T-helper 1 cell treated with Interleukin-12 subunit alpha and Interleukin-12 subunit beta and Interleukin-4 antibody, amounts not matched to agents 30 ng/mL and 1 ng/mL, for 36 hours (primary cell): ENCODE results near the gene MROH8. TPM values are rescaled to one million over a fixed set of nuclear protein-coding genes. Genes with fewer than 3 reads are reported as not detected.

ENCODE experiments used
- intact Hi-C: fragments of 100-400 bp; cut with micrococcal nuclease; formaldehyde crosslinking; loops from one replicate; pipeline ENCODE4 v1.15.1; 2024
- total RNA-seq: library from RNA; stranded (reverse); gene quantifications from 2 replicates; pipeline ENCODE4 v1.2.3, GENCODE V29; 2022

The MROH8 gene
- total RNA-seq, 1 donor from 2014 or later, result 0.98 TPM

- intact Hi-C loops, result no loop called here
Measured at GRCh38 chr20:37200376-37200775, 21.0 kb upstream of the MROH8 start.

DNA sequence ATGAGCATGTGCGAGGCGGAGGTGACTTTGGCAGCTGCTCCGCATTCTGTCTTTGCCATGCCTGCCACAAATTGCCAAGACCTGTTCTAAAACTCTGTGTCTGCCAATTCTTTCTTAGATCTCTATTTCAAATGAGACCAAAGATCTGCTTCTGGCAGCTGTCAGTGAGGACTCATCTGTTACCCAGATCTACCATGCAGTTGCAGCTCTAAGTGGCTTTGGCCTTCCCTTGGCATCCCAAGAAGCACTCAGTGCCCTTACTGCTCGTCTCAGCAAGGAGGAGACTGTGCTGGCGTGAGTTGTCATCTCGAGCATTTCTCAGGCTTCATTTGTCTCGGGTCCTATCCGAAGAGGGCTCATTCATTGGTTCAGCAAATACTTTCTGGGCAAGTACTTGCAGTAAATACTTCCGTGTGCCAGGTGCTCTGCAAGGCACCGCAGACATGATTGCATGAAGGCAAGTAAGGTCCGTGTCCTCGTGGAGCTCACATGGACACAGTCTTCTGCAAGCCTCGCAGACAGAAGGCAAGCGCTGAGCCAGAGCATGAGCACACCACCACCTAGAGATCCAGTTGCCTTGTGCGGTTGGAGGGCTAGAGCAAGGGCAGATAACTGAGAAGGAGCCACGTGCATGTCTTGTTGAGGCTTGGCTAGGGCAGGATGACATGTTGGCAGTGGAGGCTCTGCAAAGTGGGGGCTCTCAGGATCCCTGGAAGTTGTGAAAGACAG is 19.7 kb upstream of the MROH8 start:
- intact Hi-C loops, result loop anchor here (10.0 kb wide), 1 partner anchor 836 kb away; the partner anchor contains the start of genes RPRD1B and TTI1

DNA sequence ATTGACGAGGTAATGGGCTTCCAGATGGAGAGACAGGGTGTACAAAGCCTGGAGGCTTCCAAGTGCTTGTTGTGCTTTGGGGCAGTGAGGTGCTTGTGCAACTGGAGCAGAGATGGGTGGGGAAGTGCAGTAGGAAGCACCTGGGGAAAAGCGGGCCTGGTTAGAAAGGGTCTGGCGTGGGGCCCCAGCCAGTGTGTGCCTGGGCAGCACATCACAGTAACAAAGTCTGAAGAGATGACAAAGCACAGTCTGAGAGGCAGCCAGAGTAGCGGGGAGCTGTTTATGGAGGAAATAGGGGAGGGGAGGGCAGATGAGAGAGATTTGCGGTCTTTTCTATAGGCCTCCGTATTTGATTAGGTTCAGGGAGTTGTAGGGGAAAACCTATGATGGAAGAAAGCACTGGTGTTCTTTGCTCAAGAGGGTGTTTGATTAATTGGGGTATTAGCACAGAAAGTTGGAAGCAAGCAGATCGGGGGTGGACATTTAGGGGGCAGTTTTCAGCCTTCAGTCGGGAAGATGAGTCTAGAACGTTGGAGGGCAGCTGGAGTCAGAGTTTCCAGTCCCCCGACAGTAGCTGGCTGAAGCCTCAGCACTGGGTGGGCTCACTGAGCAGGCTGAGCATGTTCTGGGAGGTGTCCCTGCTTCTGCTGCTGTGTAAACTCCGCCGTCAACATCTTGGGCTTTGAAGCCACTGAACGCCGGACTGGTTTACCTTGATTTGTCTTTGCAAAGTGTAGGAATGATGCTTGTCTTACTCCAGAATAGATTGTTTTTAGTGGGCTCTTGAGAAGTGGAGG is 15.5 kb upstream of the MROH8 start:
- intact Hi-C loops, result loop anchor here (1.0 to 10.0 kb wide), 2 partner anchors 189 to 840 kb away; partner anchors contain the start of genes RPRD1B and TTI1

GRCh38 chr20:37193821-37194220 is 14.5 kb upstream of the MROH8 start:
- intact Hi-C loops, result loop anchor here (10.0 kb wide), 1 partner anchor 841 kb away; the partner anchor contains the start of genes RPRD1B and TTI1

DNA sequence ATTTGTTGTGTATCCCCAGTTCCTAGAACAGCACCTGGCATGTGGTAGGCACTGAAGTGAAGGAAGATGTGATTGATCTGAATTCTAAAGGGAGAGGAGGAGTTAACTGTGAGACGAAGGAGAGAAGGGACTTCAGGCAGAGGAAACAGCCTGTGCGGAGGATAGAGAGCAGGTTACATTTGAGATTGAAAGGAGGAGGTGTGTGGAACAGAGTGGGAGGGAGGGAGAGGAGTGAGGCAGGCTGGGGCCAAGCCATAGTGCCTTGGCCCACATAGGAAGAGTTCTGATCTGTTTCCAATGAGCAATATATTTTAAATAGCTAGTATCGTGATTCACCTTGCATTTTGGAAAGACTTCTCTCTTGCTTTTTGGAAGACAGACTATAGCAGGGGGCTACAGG is 13.9 kb upstream of the MROH8 start:
- intact Hi-C loops, result loop anchor here (10.0 kb wide), 1 partner anchor 842 kb away; the partner anchor contains the start of genes RPRD1B and TTI1

- intact Hi-C loops, result loop anchor here (1.0 to 10.0 kb wide), 4 partner anchors 14 to 843 kb away; partner anchors contain the start of genes RPRD1B and TTI1
Measured at GRCh38 chr20:37192137-37192854, 12.9 kb upstream of the MROH8 start.

DNA sequence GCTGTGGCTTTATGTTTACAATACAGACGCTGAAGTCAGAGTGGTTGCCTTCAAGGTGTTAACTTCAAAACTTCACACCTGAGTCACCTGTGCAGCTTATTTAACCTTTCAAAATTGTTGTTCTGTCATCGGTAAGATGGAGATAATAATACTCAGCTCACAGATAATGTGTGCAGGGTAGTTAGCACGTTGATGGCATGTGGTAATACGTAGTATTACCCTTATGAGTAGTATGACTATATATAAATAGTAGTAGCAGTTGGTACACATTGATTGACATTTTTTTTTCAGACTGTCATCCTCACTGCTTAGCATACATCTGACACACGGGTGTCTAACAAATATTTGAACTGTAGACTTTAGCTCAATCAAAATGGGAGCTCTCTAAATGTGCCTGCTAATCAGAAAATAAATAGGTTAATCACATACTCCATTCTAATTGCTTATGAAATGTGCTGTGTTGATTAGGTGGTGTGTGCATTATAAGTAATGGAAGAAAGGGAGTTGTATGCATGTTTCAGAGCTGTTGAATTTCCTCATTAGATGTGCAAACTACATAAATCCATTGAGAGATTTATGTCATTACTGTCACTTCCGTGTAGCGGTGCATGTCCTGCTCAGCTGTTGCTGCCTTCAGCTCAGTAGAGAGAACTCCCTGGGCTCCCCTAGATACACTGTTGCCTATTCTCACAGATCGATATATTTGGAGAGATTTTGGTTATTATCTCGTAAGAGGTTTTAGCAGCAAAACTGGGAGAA is 11.2 kb upstream of the MROH8 start:
- intact Hi-C loops, result loop anchor here (10.0 kb wide), 1 partner anchor 844 kb away; the partner anchor contains the start of genes RPRD1B and TTI1

GRCh38 chr20:37189416-37190016 is 10.2 kb upstream of the MROH8 start:
- intact Hi-C loops, result loop anchor here (10.0 kb wide), 1 partner anchor 845 kb away; the partner anchor contains the start of genes RPRD1B and TTI1

- intact Hi-C loops, result no loop called here
Measured at GRCh38 chr20:37188787-37189186, 9.4 kb upstream of the MROH8 start.

DNA sequence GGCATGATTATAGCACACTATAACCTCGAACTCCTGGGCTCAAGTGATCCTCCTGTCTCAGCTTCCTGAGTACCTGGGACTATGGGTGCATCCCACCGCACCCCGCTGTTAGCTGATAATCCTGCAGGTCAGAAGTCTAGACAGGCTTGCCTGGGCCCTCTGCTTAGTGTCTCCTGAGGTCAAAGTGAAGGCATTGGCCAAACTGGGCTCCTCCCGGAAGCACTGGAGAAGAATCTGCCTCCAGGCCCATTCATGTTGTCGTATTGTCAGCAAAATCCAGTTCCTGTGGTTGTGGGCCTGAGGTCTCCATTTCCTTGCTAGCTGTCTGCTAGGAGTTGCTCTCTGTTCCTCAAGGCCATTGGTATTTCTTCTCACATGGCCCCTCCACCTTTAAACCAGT is 6.3 kb upstream of the MROH8 start:
- intact Hi-C loops, result no loop called here

GRCh38 chr20:37179683-37180524 is 556 bp upstream of the MROH8 start:
- intact Hi-C loops, result loop anchor here (2.0 to 5.0 kb wide), 6 partner anchors 165 to 1725 kb away; partner anchors contain the start of genes CEP250, RBM39, SAMHD1 and SLA2

DNA sequence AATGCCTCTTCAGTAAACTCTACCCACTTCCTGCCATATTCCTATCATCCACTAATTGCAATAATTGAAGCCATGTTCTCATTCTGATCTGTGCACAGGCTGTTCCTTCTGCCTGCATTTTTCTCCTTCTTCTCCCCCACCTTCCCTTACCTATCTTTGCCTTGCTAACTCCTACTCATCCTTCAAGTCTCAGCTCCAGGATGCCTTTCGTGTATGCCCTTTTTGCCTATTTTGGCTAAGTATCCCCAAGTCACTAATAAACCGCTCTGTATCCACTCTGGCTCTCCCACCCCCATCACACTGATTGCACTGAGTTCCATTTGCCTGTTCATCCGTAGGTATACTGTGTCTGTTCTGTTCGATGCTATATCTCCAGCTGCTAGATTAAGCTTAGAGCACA is 6.5 kb downstream of the MROH8 start:
- intact Hi-C loops, result no loop called here

DNA sequence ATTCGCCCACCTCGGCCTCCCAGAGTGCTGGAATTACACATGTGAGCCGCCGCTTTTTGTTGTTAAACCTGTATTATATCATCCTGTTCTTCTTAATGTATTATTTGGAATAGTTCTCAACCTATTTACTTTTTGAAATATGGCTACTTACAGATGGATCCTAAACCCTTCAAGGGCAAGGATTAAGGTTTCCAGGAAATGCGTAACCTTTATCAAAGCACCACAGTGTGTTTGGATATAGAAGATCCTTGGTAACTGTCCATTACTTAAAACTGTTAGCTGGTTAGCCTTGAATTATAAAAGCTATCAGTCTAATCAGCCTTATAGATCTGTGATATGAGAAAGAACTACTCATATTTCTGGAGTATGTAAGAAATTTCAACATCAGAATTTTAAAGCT is 12.5 kb downstream of the MROH8 start:
- intact Hi-C loops, result no loop called here

GRCh38 chr20:37165031-37165430 is 14.3 kb downstream of the MROH8 start:
- intact Hi-C loops, result no loop called here

DNA sequence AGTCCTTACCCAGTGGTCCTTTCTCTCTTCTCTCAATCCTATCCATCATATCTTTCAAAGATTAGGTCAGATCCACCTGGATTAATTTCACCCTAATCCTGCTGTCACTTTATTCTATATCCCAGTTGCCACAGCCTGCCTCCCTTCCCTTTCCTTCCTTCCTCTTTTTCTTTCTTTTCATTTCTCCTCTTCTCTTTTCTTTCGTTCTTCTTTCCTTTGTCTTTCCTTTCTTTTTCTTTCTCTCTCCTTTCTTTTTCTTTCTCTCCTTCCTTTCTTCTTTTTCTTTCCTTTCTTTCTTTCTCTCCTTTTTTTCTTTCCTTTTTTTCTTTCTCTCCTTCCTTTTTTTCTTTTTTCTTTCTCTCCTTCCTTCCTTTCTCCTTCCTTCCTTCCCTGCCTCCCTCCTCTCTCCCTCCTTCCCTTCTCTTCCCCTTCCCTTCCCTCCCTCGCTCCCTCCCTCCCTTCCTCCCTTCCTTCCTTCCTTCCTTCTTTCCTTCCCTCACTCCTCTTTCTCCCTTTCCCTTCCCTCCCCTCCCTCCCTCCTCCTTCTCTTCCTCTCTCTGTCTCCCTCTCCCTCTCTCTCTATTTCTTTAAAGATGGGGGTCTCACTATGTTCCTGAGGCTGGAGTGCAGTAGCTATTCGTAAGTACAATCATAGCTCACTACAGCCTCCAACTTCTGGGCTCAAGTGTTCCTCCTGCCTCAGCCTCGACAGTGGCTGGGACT is 15.4 kb downstream of the MROH8 start:
- intact Hi-C loops, result no loop called here

- intact Hi-C loops, result no loop called here
Measured at GRCh38 chr20:37162646-37163045, 16.7 kb downstream of the MROH8 start.

GRCh38 chr20:37161830-37162549 is 17.4 kb downstream of the MROH8 start:
- intact Hi-C loops, result no loop called here

- intact Hi-C loops, result no loop called here
Measured at GRCh38 chr20:37160683-37161082, 18.7 kb downstream of the MROH8 start.
